GM21447 (cell line): ENCODE measurements around the gene MRPS2.

Source experiments
- ATAC-seq: cut with Tn5 transposase; IDR thresholded peaks from one replicate; pipeline ENCODE4 v1.9.1; 2021; ENCODE audit not compliant: unreplicated experiment

MRPS2 gene

GRCh38 chr9:135498381-135499126 lies 1.9 kb upstream of the MRPS2 start:
- ATAC-seq: no peak

GRCh38 chr9:135499326-135500070 lies 984 bp upstream of the MRPS2 start:
- ATAC-seq: peak; percentile 51

GRCh38 chr9:135500071-135500524 lies 384 bp upstream of the MRPS2 start:
- ATAC-seq: peak; percentile 3

- ATAC-seq: no peak
These were observed 1.0 kb downstream of the MRPS2 start for GRCh38 chr9:135501261-135502167.

GRCh38 chr9:135502168-135502872 lies 1.8 kb downstream of the MRPS2 start:
- no peak for ATAC-seq

GRCh38 chr9:135502873-135503321 lies 2.4 kb downstream of the MRPS2 start:
- ATAC-seq: no peak

GRCh38 chr9:135503371-135504261 lies 3.1 kb downstream of the MRPS2 start:
- no peak for ATAC-seq

GRCh38 chr9:135504262-135505243 lies 4.1 kb downstream of the MRPS2 start:
- ATAC-seq: no peak

- no peak for ATAC-seq
These were observed 5.1 kb downstream of the MRPS2 start for GRCh38 chr9:135505406-135506187.

- ATAC-seq: no peak
These were observed 6.0 kb downstream of the MRPS2 start for GRCh38 chr9:135506327-135507103.

- ATAC-seq: no peak
These were observed 6.9 kb downstream of the MRPS2 start for GRCh38 chr9:135507104-135508035.

- ATAC-seq: no peak
These were observed 7.8 kb downstream of the MRPS2 start for GRCh38 chr9:135508211-135508820.

GRCh38 chr9:135509458-135509857 lies 9.0 kb downstream of the MRPS2 start:
- no peak for ATAC-seq

- ATAC-seq: no peak
These were observed 11.7 kb downstream of the MRPS2 start for GRCh38 chr9:135512241-135512603.

- ATAC-seq: no peak
These were observed 12.4 kb downstream of the MRPS2 start for GRCh38 chr9:135512904-135513303.
